Measurements from ENCODE around the gene TTYH3. TPM values are rescaled to one million over a fixed set of nuclear protein-coding genes. Genes with fewer than 3 reads are reported as not detected.

The TTYH3 gene
- total RNA-seq, 1 experiment from 2014 or later, result 25.0 TPM

DNA sequence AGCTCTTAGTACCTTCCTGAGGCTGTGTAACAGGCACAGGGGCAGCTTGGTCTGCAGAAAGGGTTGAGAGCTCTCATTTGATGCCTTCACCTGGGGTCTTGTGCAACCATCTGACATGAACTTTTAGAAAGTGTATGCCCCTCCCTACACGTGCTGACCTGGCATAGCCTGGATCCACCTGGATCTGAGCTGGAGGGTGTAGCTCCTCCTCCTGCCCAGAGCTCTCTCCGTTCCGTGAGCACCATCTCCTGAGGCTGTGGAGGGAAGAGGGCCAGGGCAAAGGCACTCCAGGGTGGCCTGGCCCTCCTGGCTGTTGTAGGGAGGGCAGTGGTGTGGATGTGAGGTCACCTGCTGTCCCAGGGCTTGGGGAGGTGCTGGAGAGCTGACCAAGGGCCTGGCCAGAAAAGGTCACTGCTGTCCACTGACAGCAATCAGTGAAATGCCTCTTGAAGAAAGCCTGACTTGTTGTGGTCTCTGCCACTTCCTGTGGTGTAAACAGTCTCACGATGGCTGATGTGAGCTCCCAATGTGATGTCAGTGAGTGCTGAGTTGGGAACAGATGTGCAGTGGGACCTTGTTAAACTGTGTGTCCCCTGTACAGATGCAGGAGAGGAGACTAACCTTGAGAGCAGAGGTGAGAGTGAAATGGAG lies 79.2 kb downstream of the TTYH3 start:
- Histone ChIP-seq H3K4me2 (ENCODE audit: low read length) (no peak overlapping the region), H4K20me1 (ENCODE audit: low read length) (no peaks in the 10 kb centered on the region), H3K9ac (ENCODE audit: low read length) (no peak overlapping the region), H3K9me3 (ENCODE audit: low read length) (no peaks in the 10 kb centered on the region), H3K27ac (ENCODE audit: low read length) (no peak overlapping the region), H3K9me2 (replicated peaks; ENCODE audit: low read length) (no peaks in the 10 kb centered on the region), H3K4me1 (ENCODE audit: insufficient read depth, low read length) (no peaks in the 10 kb centered on the region), H2AFZ (ENCODE audit: low read length) (no peak overlapping the region), H3K4me3 (ENCODE audit: low read length) (no peak overlapping the region), H3K36me3 (ENCODE audit: low read depth, low read length) (no peaks in the 10 kb centered on the region), H3K27me3 (ENCODE audit: low read length) (no peaks in the 10 kb centered on the region), H3F3A (ENCODE audit: low read length, unreplicated experiment) (no peaks in the 10 kb centered on the region), H3K79me2 (ENCODE audit: low read length) (no peaks in the 10 kb centered on the region)
- ATAC-seq (no peak), DNase-seq (no peak)
- TF ChIP-seq EZH2 (IDR thresholded peaks at IDR 0.05; ENCODE audit: low read length, unreplicated experiment), result no peak
- TF ChIP-seq EZH2phosphoT487 (IDR thresholded peaks at IDR 0.05; ENCODE audit: borderline replicate concordance, low read length), result no peak
- TF ChIP-seq, protein P1, sequence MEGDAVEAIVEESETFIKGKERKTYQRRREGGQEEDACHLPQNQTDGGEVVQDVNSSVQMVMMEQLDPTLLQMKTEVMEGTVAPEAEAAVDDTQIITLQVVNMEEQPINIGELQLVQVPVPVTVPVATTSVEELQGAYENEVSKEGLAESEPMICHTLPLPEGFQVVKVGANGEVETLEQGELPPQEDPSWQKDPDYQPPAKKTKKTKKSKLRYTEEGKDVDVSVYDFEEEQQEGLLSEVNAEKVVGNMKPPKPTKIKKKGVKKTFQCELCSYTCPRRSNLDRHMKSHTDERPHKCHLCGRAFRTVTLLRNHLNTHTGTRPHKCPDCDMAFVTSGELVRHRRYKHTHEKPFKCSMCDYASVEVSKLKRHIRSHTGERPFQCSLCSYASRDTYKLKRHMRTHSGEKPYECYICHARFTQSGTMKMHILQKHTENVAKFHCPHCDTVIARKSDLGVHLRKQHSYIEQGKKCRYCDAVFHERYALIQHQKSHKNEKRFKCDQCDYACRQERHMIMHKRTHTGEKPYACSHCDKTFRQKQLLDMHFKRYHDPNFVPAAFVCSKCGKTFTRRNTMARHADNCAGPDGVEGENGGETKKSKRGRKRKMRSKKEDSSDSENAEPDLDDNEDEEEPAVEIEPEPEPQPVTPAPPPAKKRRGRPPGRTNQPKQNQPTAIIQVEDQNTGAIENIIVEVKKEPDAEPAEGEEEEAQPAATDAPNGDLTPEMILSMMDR (conservative IDR thresholded peaks at IDR 0.05; ENCODE audit: low read depth, low read length), result no peak
- intact Hi-C loops (cut with micrococcal nuclease), result no loop called here
- ChIA-PET CTCF (interaction anchor here (1.0 to 1.5 kb wide), 2 partner anchors 8 to 40 kb away, joined by 4 to 7 read pairs; no protein-coding TSS in a partner anchor), POLR2A (ENCODE audit: unreplicated experiment) (no interaction called here)
- BruUV-seq (replicated peaks), result no TSS peak

DNA sequence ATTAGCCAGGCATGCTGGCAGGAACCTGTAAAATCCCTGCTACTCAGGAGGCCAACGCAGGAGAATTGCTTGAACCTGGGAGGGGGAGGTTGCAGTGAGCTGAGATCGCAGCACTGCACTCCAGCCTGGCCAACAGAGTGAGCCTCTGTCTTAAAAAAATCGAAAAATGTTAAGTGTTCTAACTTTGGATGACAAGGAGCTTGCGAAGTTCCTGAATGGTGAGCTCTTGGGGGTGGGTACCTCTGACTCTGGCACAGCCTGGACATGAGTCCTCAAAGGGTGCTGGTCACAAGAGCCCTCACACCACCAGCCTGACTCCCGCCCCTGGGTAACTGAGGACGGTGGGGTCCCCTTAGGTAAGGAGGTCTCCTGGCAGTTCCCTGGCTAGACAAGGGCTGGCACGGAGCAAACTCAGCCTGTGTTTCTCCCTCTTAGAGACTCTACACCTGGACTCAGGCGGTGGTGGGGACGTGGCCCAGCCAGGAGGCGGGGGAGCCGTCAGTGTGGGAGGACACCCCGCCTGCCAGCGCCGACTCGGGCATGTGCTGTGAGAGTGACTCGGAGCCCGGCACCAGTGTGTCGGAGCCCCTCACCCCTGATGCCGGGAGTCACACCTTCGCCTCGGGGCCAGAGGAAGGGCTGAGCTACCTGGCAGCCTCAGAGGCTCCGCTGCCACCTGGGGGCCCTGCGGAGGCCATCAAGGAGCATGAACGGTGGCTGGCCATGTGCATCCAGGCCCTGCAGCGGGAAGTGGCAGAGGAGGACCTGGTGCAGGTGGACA lies 80.3 kb downstream of the TTYH3 start:
- no TSS peak for BruUV-seq (replicated peaks)
- CTCF ChIA-PET, result no interaction called here
- intact Hi-C loops (cut with micrococcal nuclease), result no loop called here

More for the DNA sequence above, 80.3 kb downstream of the TTYH3 start:
- H3F3A ChIP-seq (ENCODE audit: low read length, unreplicated experiment), result no peaks in the 10 kb centered on the region
- no peak for TF ChIP-seq EZH2 (IDR thresholded peaks at IDR 0.05; ENCODE audit: low read length, unreplicated experiment)
- TF ChIP-seq, protein P1 (conservative IDR thresholded peaks at IDR 0.05; ENCODE audit: low read depth, low read length), result no peak
- no peak for TF ChIP-seq EZH2phosphoT487 (IDR thresholded peaks at IDR 0.05; ENCODE audit: borderline replicate concordance, low read length)
- no peak overlapping the region for H3K9ac ChIP-seq (ENCODE audit: low read length)
- POLR2A ChIA-PET (ENCODE audit: unreplicated experiment), result interaction anchor here (0.6 kb wide), 1 partner anchor 48 kb away, joined by 6 read pairs; no protein-coding TSS in a partner anchor
- no peaks in the 10 kb centered on the region for H3K9me3 ChIP-seq (ENCODE audit: low read length)
- no peaks in the 10 kb centered on the region for H3K79me2 ChIP-seq (ENCODE audit: low read length)
- DNase-seq (no peak), ATAC-seq (no peak)
- no peaks in the 10 kb centered on the region for H3K9me2 ChIP-seq (replicated peaks; ENCODE audit: low read length)
- H3K27ac ChIP-seq (ENCODE audit: low read length), result no peak overlapping the region
- H3K4me3 ChIP-seq (ENCODE audit: low read length), result no peak overlapping the region
- no peaks in the 10 kb centered on the region for H3K27me3 ChIP-seq (ENCODE audit: low read length)
- H4K20me1 ChIP-seq (ENCODE audit: low read length), result no peaks in the 10 kb centered on the region
- H2AFZ ChIP-seq (ENCODE audit: low read length), result no peak overlapping the region
- H3K4me1 ChIP-seq (ENCODE audit: insufficient read depth, low read length), result no peaks in the 10 kb centered on the region
- no peak overlapping the region for H3K4me2 ChIP-seq (ENCODE audit: low read length)
- no peaks in the 10 kb centered on the region for H3K36me3 ChIP-seq (ENCODE audit: low read depth, low read length)
